Fibroblast of mammary gland (primary cell): ENCODE results near the gene CPSF4L.

Experiments used
- DNase-seq: peaks from one replicate; pipeline ENCODE4 v3.0.0-alpha.2; 2010; ENCODE audit warnings: low read depth
- H3K4me3 ChIP-seq: 2 replicates; pipeline ENCODE4 v1.5.1; 2011; ENCODE audit warnings: low read depth, mild to moderate bottlenecking, low read length, moderate library complexity; ENCODE audit not compliant: control insufficient read depth
- CTCF ChIP-seq: conservative IDR thresholded peaks from 2 replicates; pipeline ENCODE4 v1.5.1; 2011; ENCODE audit warnings: low read depth, low read length, inconsistent platforms; ENCODE audit not compliant: control insufficient read depth, insufficient read depth

The CPSF4L gene

GRCh38 chr17:73231841-73232586 lies 29.7 kb downstream of the CPSF4L start:
- TF ChIP-seq CTCF, result no peak
- H3K4me3 ChIP-seq, result peak overlapping the region; percentile 89
- DNase-seq, result peak; percentile 90

GRCh38 chr17:73231395-73231794 lies 30.3 kb downstream of the CPSF4L start:
- TF ChIP-seq CTCF, result no peak
- DNase-seq, result no peak

GRCh38 chr17:73230088-73230487 lies 31.6 kb downstream of the CPSF4L start:
- no peak for TF ChIP-seq CTCF
- no peak overlapping the region for H3K4me3 ChIP-seq
- no peak for DNase-seq

More at GRCh38 chr17:73231395-73231794, 30.3 kb downstream of the CPSF4L start:
- H3K4me3 ChIP-seq, result peak overlapping the region; percentile 89

- peak; percentile 90 for DNase-seq
- H3K4me3 ChIP-seq, result no peak overlapping the region
Measured at GRCh38 chr17:73228748-73229236, 32.9 kb downstream of the CPSF4L start.

GRCh38 chr17:73227944-73228343 lies 33.7 kb downstream of the CPSF4L start:
- no peak overlapping the region for H3K4me3 ChIP-seq
- no peak for DNase-seq
- TF ChIP-seq CTCF, result no peak

More at GRCh38 chr17:73228748-73229236, 32.9 kb downstream of the CPSF4L start:
- no peak for TF ChIP-seq CTCF

- no peak overlapping the region for H3K4me3 ChIP-seq
- TF ChIP-seq CTCF, result no peak
- no peak for DNase-seq
Measured at GRCh38 chr17:73227379-73227778, 34.3 kb downstream of the CPSF4L start.
